ENCODE data around the gene LRRC43. TPM values are rescaled to one million over a fixed set of nuclear protein-coding genes. Genes with fewer than 3 reads are reported as not detected.

The LRRC43 gene
- total and polyA plus RNA-seq, 2 of the 4 experiments (the other 2 are of a cell fraction) = 0.26 to 0.36 TPM

- BruUV-seq (replicated peaks) = no TSS peak
- POLR2A ChIA-PET (ENCODE audit: unreplicated experiment) = no interaction called here
Measured at GRCh38 chr12:122243965-122244364, 61.0 kb downstream of the LRRC43 start.

More at GRCh38 chr12:122243965-122244364, 61.0 kb downstream of the LRRC43 start:
- no peak overlapping the region for H2BK120ac ChIP-seq (ENCODE audit: low read depth, low read length)
- no peak overlapping the region for H3K23ac ChIP-seq (ENCODE audit: low read depth, low read length)
- H2BK5ac ChIP-seq (ENCODE audit: low read depth, low read length, poor library complexity, severe bottlenecking) = no peak overlapping the region
- in situ Hi-C loops (cut with MboI; ENCODE audit: low sequenced_read_pairs) = no loop called here
- H3K9ac ChIP-seq (ENCODE audit: low read depth, low read length) = no peak overlapping the region
- H4K91ac ChIP-seq (ENCODE audit: insufficient read depth, low read depth, low read length) = no peak overlapping the region
- dilution Hi-C loops (cut with HindIII; ENCODE audit: low sequenced_read_pairs, unreplicated experiment) = no loop called here
- intact Hi-C loops (cut with micrococcal nuclease) = no loop called here
- no peak overlapping the region for H3K14ac ChIP-seq (replicated peaks; ENCODE audit: low read depth, low read length)
- H2AFZ ChIP-seq (replicated peaks; ENCODE audit: low read length, poor library complexity) = no peak overlapping the region
- no peak overlapping the region for H2BK20ac ChIP-seq (ENCODE audit: low read depth, low read length)
- no peak overlapping the region for H3K4ac ChIP-seq (ENCODE audit: low read depth, low read length)
- H3K4me1 ChIP-seq (ENCODE audit: control insufficient read depth, insufficient read depth, low read length) = no peaks in the 10 kb centered on the region
- WGBS, 2 experiments (ENCODE audit: extremely low coverage in 2 of 2, insufficient read length in 1 of 2) = no CpG with 5 or more reads among the region's 6 CpGs
- no peaks in the 10 kb centered on the region; the same call in 1 of the 2 replicates for H3K9me1 ChIP-seq (ENCODE audit: insufficient read depth, low read length)
- H3K56ac ChIP-seq (ENCODE audit: extremely low read depth, insufficient read depth, low read length) = no peak overlapping the region
- H3K9me3 ChIP-seq (ENCODE audit: control insufficient read depth, insufficient read depth, low read length) = no peaks in the 10 kb centered on the region
- CTCF ChIA-PET = interaction anchor here (0.6 kb wide), 1 partner anchor 52 kb away, joined by 3 read pairs; no protein-coding TSS in a partner anchor
- H3K18ac ChIP-seq (ENCODE audit: low read depth, low read length) = no peak overlapping the region
- no peak overlapping the region for H3K4me3 ChIP-seq (ENCODE audit: insufficient read depth, low read depth, low read length)
- H3K36me3 ChIP-seq (ENCODE audit: control insufficient read depth, insufficient read depth, low read length) = peaks cover 12% of the 10 kb centered on the region
- no peak overlapping the region for H2BK15ac ChIP-seq (ENCODE audit: low read depth, low read length)
- no peak overlapping the region for H2AK5ac ChIP-seq (ENCODE audit: low read depth, low read length)
- no peak for DNase-seq
- no peak for ATAC-seq (ENCODE audit: low read depth)
- no peaks in the 10 kb centered on the region for H4K20me1 ChIP-seq (ENCODE audit: insufficient read depth, low read length)
- H4K8ac ChIP-seq (ENCODE audit: low read depth in 2 of 2, low read length in 2 of 2) = no peak overlapping the region
- H3K4me2 ChIP-seq (ENCODE audit: low read depth, low read length) = no peak overlapping the region
- no peak overlapping the region for H3K27ac ChIP-seq (ENCODE audit: insufficient read depth, low read length)
- H3K27me3 ChIP-seq (ENCODE audit: control insufficient read depth, insufficient read depth, low read length) = no peaks in the 10 kb centered on the region
- no peak for TF ChIP-seq CHD1 (IDR thresholded peaks at IDR 0.05; ENCODE audit: low read depth, low read length)
- no peak for TF ChIP-seq CEBPB (IDR thresholded peaks at IDR 0.05; ENCODE audit: low read depth, low read length)
- TF ChIP-seq, protein P1, sequence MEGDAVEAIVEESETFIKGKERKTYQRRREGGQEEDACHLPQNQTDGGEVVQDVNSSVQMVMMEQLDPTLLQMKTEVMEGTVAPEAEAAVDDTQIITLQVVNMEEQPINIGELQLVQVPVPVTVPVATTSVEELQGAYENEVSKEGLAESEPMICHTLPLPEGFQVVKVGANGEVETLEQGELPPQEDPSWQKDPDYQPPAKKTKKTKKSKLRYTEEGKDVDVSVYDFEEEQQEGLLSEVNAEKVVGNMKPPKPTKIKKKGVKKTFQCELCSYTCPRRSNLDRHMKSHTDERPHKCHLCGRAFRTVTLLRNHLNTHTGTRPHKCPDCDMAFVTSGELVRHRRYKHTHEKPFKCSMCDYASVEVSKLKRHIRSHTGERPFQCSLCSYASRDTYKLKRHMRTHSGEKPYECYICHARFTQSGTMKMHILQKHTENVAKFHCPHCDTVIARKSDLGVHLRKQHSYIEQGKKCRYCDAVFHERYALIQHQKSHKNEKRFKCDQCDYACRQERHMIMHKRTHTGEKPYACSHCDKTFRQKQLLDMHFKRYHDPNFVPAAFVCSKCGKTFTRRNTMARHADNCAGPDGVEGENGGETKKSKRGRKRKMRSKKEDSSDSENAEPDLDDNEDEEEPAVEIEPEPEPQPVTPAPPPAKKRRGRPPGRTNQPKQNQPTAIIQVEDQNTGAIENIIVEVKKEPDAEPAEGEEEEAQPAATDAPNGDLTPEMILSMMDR (conservative IDR thresholded peaks at IDR 0.05; ENCODE audit: low read depth, low read length) = no peak
- TF ChIP-seq MAZ (IDR thresholded peaks at IDR 0.05; ENCODE audit: borderline replicate concordance, low read depth, low read length) = no peak
- TF ChIP-seq MAFK (IDR thresholded peaks at IDR 0.05; ENCODE audit: low read depth, low read length) = no peak
- no peak for TF ChIP-seq RAD21 (IDR thresholded peaks at IDR 0.05; ENCODE audit: low read length)
- TF ChIP-seq BHLHE40 (IDR thresholded peaks at IDR 0.05; ENCODE audit: low read depth, low read length) = no peak
- TF ChIP-seq, protein P2, sequence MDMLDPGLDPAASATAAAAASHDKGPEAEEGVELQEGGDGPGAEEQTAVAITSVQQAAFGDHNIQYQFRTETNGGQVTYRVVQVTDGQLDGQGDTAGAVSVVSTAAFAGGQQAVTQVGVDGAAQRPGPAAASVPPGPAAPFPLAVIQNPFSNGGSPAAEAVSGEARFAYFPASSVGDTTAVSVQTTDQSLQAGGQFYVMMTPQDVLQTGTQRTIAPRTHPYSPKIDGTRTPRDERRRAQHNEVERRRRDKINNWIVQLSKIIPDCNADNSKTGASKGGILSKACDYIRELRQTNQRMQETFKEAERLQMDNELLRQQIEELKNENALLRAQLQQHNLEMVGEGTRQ (IDR thresholded peaks at IDR 0.05; ENCODE audit: low read depth, low read length) = no peak
- no peak for TF ChIP-seq RCOR1 (IDR thresholded peaks at IDR 0.05; ENCODE audit: insufficient replicate concordance, low read length)
- TF ChIP-seq, protein P3, sequence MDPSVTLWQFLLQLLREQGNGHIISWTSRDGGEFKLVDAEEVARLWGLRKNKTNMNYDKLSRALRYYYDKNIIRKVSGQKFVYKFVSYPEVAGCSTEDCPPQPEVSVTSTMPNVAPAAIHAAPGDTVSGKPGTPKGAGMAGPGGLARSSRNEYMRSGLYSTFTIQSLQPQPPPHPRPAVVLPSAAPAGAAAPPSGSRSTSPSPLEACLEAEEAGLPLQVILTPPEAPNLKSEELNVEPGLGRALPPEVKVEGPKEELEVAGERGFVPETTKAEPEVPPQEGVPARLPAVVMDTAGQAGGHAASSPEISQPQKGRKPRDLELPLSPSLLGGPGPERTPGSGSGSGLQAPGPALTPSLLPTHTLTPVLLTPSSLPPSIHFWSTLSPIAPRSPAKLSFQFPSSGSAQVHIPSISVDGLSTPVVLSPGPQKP (IDR thresholded peaks at IDR 0.05; ENCODE audit: borderline replicate concordance, low read depth, low read length) = no peak
- TF ChIP-seq POLR2A (IDR thresholded peaks at IDR 0.05; ENCODE audit: low read depth, low read length) = no peak
- no peak for TF ChIP-seq NFE2L2 (IDR thresholded peaks at IDR 0.05; ENCODE audit: low read depth, low read length)
- no peak for TF ChIP-seq RFX5 (IDR thresholded peaks at IDR 0.05; ENCODE audit: low read depth, low read length)
- TF ChIP-seq MXI1 (IDR thresholded peaks at IDR 0.05; ENCODE audit: borderline replicate concordance, low read depth, low read length) = no peak
- TF ChIP-seq SMC3 (IDR thresholded peaks at IDR 0.05; ENCODE audit: low read depth, low read length) = no peak
- H3K79me1 ChIP-seq (ENCODE audit: low read depth in 1 of 2, low read length in 2 of 2) = peaks cover 0 to 3% of the 10 kb centered on the region in 2 experiments; a peak in 1 of 4 replicates
- no peak overlapping the region for H4K5ac ChIP-seq (ENCODE audit: low read depth, low read length)
- H2AK9ac ChIP-seq (replicated peaks; ENCODE audit: low read depth, low read length, poor library complexity) = no peak overlapping the region

Measured in IMR-90 (cell line).